Measurements from ENCODE around the gene KRTAP5-9.

The KRTAP5-9 gene, protein sequence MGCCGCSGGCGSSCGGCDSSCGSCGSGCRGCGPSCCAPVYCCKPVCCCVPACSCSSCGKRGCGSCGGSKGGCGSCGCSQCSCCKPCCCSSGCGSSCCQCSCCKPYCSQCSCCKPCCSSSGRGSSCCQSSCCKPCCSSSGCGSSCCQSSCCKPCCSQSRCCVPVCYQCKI

DNA sequence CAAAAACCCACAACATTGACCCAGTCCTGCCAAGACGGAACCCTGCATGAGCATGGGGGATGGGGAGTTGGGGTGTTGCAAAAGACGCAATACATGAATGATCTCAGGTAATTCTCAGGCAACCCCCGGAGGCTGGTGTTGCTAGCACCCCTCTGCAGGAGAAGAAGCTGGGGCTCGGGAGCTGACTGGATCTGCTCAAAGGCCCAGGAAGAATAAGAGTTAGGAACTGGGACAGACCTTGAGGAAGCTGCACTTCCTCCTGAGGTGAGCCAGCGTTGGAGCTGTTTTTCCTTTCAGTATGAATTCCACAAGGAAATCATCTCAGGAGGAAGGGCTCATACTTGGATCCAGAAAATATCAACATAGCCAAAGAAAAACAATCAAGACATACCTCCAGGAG is at the start of gene KRTAP5-9:
TSS of gene KRTAP5-9 (plus strand) at position 301 of the 400 bp plus-strand sequence. CDS start 238 bp downstream, outside the sequence.
- Histone ChIP-seq H3K4me3 (ENCODE audit: low read length) (no peak within 1 kb of the TSS), H3K27ac (ENCODE audit: low read length) (no peak within 1 kb of the TSS), H3K4me1 (ENCODE audit: control insufficient read depth, insufficient read depth, low read length) (no peaks in the 10 kb centered on the region), H3K9me3 (ENCODE audit: control insufficient read depth, insufficient read depth, low read length) (no peaks in the 10 kb centered on the region), H3K27me3 (ENCODE audit: control insufficient read depth, insufficient read depth, low read length) (no peaks in the 10 kb centered on the region), H3K36me3 (ENCODE audit: control insufficient read depth, insufficient read depth, low read length) (no peaks in the 10 kb centered on the region)
- no peak for DNase-seq (ENCODE audit: low read depth, low spot score)
- no CpG with 5 or more reads among the region's 5 CpGs for WGBS (ENCODE audit: insufficient coverage, insufficient read length)

DNA sequence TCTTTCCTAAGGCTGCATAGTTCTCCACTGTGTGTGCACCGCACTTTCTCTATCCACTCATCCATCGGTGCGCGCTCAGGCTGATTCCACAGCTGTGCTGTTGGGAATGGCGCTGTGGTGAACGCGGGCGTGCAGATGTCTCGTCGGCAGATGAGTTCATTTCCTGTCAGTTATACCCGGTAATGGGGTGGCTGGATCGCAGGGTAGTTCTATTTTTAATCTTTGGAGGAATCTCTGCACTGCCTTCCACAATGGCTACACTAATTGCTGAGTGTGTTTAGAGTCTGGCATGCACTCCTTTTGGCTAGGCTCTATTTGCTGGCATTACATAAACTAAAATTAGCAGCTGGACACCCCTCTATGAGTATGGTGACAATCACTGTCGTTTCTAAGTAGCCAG is 49.1 kb upstream of the KRTAP5-9 start:
- no CpG with 5 or more reads among the region's 13 CpGs for WGBS (ENCODE audit: insufficient coverage, insufficient read length)
- Histone ChIP-seq H3K27me3 (ENCODE audit: control insufficient read depth, insufficient read depth, low read length) (no peaks in the 10 kb centered on the region), H3K27ac (ENCODE audit: low read length) (no peak overlapping the region), H3K9me3 (ENCODE audit: control insufficient read depth, insufficient read depth, low read length) (no peaks in the 10 kb centered on the region), H3K36me3 (ENCODE audit: control insufficient read depth, insufficient read depth, low read length) (peaks cover 7% of the 10 kb centered on the region), H3K4me1 (ENCODE audit: control insufficient read depth, insufficient read depth, low read length) (no peaks in the 10 kb centered on the region; the same call in 1 of the 2 replicates), H3K4me3 (ENCODE audit: low read length) (no peak overlapping the region)
- DNase-seq (ENCODE audit: low read depth, low spot score) = no peak

- Histone ChIP-seq H3K27me3 (ENCODE audit: control insufficient read depth, insufficient read depth, low read length) (no peaks in the 10 kb centered on the region), H3K9me3 (ENCODE audit: control insufficient read depth, insufficient read depth, low read length) (no peaks in the 10 kb centered on the region), H3K4me3 (ENCODE audit: low read length) (no peak overlapping the region), H3K36me3 (ENCODE audit: control insufficient read depth, insufficient read depth, low read length) (peaks cover 7% of the 10 kb centered on the region), H3K4me1 (ENCODE audit: control insufficient read depth, insufficient read depth, low read length) (peaks cover 2% of the 10 kb centered on the region; the same call in 1 of the 2 replicates), H3K27ac (ENCODE audit: low read length) (no peak overlapping the region)
- WGBS (ENCODE audit: insufficient coverage, insufficient read length) = no CpG with 5 or more reads among the region's 6 CpGs
- no peak for DNase-seq (ENCODE audit: low read depth, low spot score)
Observed at GRCh38 chr11:71499546-71499945, 48.7 kb upstream of the KRTAP5-9 start.

GRCh38 chr11:71500601-71501021 is 47.6 kb upstream of the KRTAP5-9 start:
- no CpG with 5 or more reads among the region's 6 CpGs for WGBS (ENCODE audit: insufficient coverage, insufficient read length)
- no peaks in the 10 kb centered on the region for H3K27me3 ChIP-seq (ENCODE audit: control insufficient read depth, insufficient read depth, low read length)
- H3K9me3 ChIP-seq (ENCODE audit: control insufficient read depth, insufficient read depth, low read length) = no peaks in the 10 kb centered on the region
- peaks cover 7% of the 10 kb centered on the region for H3K36me3 ChIP-seq (ENCODE audit: control insufficient read depth, insufficient read depth, low read length)
- H3K27ac ChIP-seq (ENCODE audit: low read length) = no peak overlapping the region
- no peak for DNase-seq (ENCODE audit: low read depth, low spot score)
- peaks cover 2% of the 10 kb centered on the region; the same call in 1 of the 2 replicates for H3K4me1 ChIP-seq (ENCODE audit: control insufficient read depth, insufficient read depth, low read length)
- H3K4me3 ChIP-seq (ENCODE audit: low read length) = no peak overlapping the region

DNA sequence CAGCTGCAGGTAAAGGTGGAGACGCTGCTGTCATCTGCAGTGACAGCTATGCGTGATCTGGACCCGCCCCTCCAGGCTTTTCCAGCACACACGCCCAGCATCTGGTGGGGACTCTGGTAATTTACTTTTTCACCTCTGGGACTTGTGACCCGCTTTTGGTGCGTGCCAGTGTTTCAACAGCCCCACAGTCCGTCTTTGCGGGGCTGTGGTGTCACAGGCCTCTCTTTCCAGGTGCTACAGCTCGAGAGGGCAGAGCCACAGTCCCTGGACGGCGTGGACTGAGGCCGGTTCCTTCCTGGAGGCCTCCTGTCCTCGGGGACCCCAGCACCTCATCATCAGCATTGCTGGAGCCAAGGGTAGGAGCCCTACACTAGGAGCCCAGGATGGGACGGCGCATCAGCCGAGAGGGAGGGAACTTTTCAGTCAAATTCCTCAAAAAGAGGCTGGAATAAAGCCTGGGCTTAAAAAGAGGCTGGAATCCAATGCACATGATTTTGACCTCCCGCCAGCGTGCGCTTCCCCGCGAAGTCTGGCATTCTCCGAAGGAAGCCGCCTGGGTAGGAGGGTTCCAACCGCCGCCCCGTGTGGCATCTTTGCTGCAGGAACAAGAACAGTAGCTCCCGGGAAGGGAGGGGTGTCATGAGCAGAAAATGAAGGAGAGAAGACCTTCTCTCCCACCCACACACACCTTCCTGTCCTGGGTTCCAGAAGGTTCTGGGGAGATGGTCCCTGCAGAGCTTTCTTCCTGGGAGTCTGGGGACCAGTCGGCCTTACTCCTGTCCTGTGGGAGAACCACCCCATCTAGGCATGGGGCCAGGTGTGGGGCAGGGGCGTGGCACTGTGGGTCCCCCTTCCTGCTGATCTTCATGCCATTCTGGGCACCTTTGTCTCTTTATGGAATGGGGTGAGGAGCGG is 46.9 kb upstream of the KRTAP5-9 start:
- no peak overlapping the region for H3K27ac ChIP-seq (ENCODE audit: low read length)
- no CpG with 5 or more reads among the region's 30 CpGs for WGBS (ENCODE audit: insufficient coverage, insufficient read length)
- no peak for DNase-seq (ENCODE audit: low read depth, low spot score)
- H3K4me3 ChIP-seq (ENCODE audit: low read length) = no peak overlapping the region
- no peaks in the 10 kb centered on the region for H3K9me3 ChIP-seq (ENCODE audit: control insufficient read depth, insufficient read depth, low read length)
- H3K36me3 ChIP-seq (ENCODE audit: control insufficient read depth, insufficient read depth, low read length) = peaks cover 7% of the 10 kb centered on the region
- no peaks in the 10 kb centered on the region for H3K27me3 ChIP-seq (ENCODE audit: control insufficient read depth, insufficient read depth, low read length)
- peaks cover 2% of the 10 kb centered on the region; the same call in 1 of the 2 replicates for H3K4me1 ChIP-seq (ENCODE audit: control insufficient read depth, insufficient read depth, low read length)

DNA sequence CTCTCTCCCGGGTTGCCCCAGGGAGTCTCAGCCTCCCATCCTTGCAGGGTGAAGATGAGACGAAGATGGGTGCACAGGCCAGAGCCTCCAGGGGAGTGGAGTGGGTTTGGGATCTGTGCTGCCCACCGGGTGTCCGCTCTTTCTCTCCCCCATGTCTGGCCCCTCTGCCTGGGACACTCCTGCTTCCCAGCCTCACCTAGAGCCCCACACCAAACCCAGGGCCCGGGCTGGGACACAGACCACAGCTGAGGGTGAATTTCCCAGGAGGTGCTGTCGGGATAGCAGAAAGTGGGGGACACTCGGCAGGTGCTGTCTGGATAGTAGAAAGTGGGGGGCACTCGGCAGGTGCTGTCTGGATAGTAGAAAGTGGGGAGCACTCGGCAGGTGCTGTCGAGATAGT is 46.2 kb upstream of the KRTAP5-9 start:
- no peaks in the 10 kb centered on the region for H3K9me3 ChIP-seq (ENCODE audit: control insufficient read depth, insufficient read depth, low read length)

DNA sequence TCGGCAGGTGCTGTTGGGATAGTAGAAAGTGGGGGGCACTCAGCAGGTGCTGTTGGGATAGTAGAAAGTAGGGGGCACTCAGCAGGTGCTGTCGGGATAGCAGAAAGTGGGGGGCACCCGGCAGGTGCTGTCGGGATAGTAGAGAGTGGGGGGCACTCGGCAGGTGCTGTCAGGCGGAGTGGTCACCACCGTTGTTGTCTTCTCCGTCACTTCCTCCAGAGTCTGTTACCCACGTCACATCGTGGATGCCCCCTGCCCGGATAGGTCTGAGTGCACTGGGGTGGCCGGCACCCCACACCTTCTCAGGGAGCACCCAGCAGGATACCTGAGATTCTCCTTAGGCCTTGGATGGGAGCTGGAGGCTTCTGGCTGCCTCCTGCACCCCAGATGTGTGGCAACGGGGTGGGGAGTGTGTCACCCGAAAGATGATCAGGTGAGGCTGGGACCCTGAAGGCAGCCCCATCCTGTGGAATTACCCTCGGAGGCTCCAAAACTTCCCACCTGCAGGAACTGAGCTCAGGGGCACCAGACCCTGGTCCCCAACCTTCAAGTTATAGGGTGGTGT is 45.3 kb upstream of the KRTAP5-9 start:
- Histone ChIP-seq H3K27ac (ENCODE audit: low read length) (no peak overlapping the region), H3K27me3 (ENCODE audit: control insufficient read depth, insufficient read depth, low read length) (no peaks in the 10 kb centered on the region), H3K4me3 (ENCODE audit: low read length) (no peak overlapping the region), H3K4me1 (ENCODE audit: control insufficient read depth, insufficient read depth, low read length) (peaks cover 2% of the 10 kb centered on the region; the same call in 1 of the 2 replicates), H3K36me3 (ENCODE audit: control insufficient read depth, insufficient read depth, low read length) (peaks cover 7% of the 10 kb centered on the region), H3K9me3 (ENCODE audit: control insufficient read depth, insufficient read depth, low read length) (no peaks in the 10 kb centered on the region)
- no peak for DNase-seq (ENCODE audit: low read depth, low spot score)
- WGBS (ENCODE audit: insufficient coverage, insufficient read length) = no CpG with 5 or more reads among the region's 15 CpGs

More for the DNA sequence above, 46.2 kb upstream of the KRTAP5-9 start:
- Histone ChIP-seq H3K4me3 (ENCODE audit: low read length) (no peak overlapping the region), H3K27me3 (ENCODE audit: control insufficient read depth, insufficient read depth, low read length) (no peaks in the 10 kb centered on the region), H3K27ac (ENCODE audit: low read length) (no peak overlapping the region), H3K36me3 (ENCODE audit: control insufficient read depth, insufficient read depth, low read length) (peaks cover 7% of the 10 kb centered on the region), H3K4me1 (ENCODE audit: control insufficient read depth, insufficient read depth, low read length) (peaks cover 2% of the 10 kb centered on the region; the same call in 1 of the 2 replicates)
- WGBS (ENCODE audit: insufficient coverage, insufficient read length) = no CpG with 5 or more reads among the region's 10 CpGs
- no peak for DNase-seq (ENCODE audit: low read depth, low spot score)

- no peaks in the 10 kb centered on the region for H3K27me3 ChIP-seq (ENCODE audit: control insufficient read depth, insufficient read depth, low read length)
Observed at GRCh38 chr11:71504531-71504930, 43.7 kb upstream of the KRTAP5-9 start.

DNA sequence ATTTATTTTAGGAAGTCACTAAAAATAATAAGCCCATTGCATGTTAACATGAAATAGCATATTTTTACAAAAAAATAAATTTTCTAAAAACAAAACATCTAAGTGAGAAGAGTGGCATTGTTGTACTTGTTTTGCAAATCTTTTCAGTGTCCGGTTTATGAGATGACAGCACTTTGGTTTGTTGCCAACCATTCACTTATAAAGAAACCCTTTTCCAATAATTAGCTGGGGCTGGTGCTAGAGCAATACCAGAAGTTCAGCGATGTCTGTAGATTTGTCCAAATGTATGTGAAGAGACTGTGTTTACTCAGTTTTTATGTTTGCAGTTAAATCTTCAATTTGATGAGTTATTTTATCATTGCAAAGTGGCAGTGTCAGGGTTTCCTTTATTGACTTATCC is 43.2 kb upstream of the KRTAP5-9 start:
- no CpG with 5 or more reads among the region's 2 CpGs for WGBS (ENCODE audit: insufficient coverage, insufficient read length)
- H3K9me3 ChIP-seq (ENCODE audit: control insufficient read depth, insufficient read depth, low read length) = no peaks in the 10 kb centered on the region; the same call in 1 of the 2 replicates
- H3K4me1 ChIP-seq (ENCODE audit: control insufficient read depth, insufficient read depth, low read length) = peaks cover 2% of the 10 kb centered on the region; the same call in 1 of the 2 replicates
- no peak overlapping the region for H3K4me3 ChIP-seq (ENCODE audit: low read length)
- H3K27me3 ChIP-seq (ENCODE audit: control insufficient read depth, insufficient read depth, low read length) = no peaks in the 10 kb centered on the region
- H3K27ac ChIP-seq (ENCODE audit: low read length) = no peak overlapping the region
- no peaks in the 10 kb centered on the region for H3K36me3 ChIP-seq (ENCODE audit: control insufficient read depth, insufficient read depth, low read length)
- no peak for DNase-seq (ENCODE audit: low read depth, low spot score)

More at GRCh38 chr11:71504531-71504930, 43.7 kb upstream of the KRTAP5-9 start:
- Histone ChIP-seq H3K4me1 (ENCODE audit: control insufficient read depth, insufficient read depth, low read length) (peaks cover 2% of the 10 kb centered on the region; the same call in 1 of the 2 replicates), H3K9me3 (ENCODE audit: control insufficient read depth, insufficient read depth, low read length) (no peaks in the 10 kb centered on the region; the same call in 1 of the 2 replicates), H3K36me3 (ENCODE audit: control insufficient read depth, insufficient read depth, low read length) (no peaks in the 10 kb centered on the region), H3K4me3 (ENCODE audit: low read length) (no peak overlapping the region), H3K27ac (ENCODE audit: low read length) (no peak overlapping the region)
- WGBS (ENCODE audit: insufficient coverage, insufficient read length) = no CpG with 5 or more reads among the region's 10 CpGs
- no peak for DNase-seq (ENCODE audit: low read depth, low spot score)

- H3K36me3 ChIP-seq (ENCODE audit: control insufficient read depth, insufficient read depth, low read length) = no peaks in the 10 kb centered on the region
- H3K27me3 ChIP-seq (ENCODE audit: control insufficient read depth, insufficient read depth, low read length) = no peaks in the 10 kb centered on the region
- H3K27ac ChIP-seq (ENCODE audit: low read length) = no peak overlapping the region
- H3K4me1 ChIP-seq (ENCODE audit: control insufficient read depth, insufficient read depth, low read length) = peaks cover 2% of the 10 kb centered on the region; the same call in 1 of the 2 replicates
- no peaks in the 10 kb centered on the region; the same call in 1 of the 2 replicates for H3K9me3 ChIP-seq (ENCODE audit: control insufficient read depth, insufficient read depth, low read length)
- no peak for DNase-seq (ENCODE audit: low read depth, low spot score)
- H3K4me3 ChIP-seq (ENCODE audit: low read length) = no peak overlapping the region
- WGBS (ENCODE audit: insufficient coverage, insufficient read length) = no CpG with 5 or more reads among the region's 9 CpGs
Observed at GRCh38 chr11:71505781-71506180, 42.4 kb upstream of the KRTAP5-9 start.

Measured in iPS DF 6.9 (cell line).